Coronary artery (tissue), 2 donors: ENCODE measurements around the gene EML3.
"Not testable (repeated sequence)": the region's sequence is repeated elsewhere in the genome, so short reads cannot be mapped to it uniquely, and the experiment has no call there.

ENCODE experiments used
- DNase-seq: peaks from one replicate; pipeline ENCODE4 v3.0.0-alpha.2; 2017; ENCODE audit warnings: low spot score
- H3K27ac ChIP-seq, 2 donors: fragments of 200-600 bp; sonication (generic); one replicate each; pipeline ENCODE4 v1.5.1; 2016 to 2019
- H3K4me3 ChIP-seq: fragments of 200-600 bp; sonication (generic); 2 replicates; pipeline ENCODE4 v1.5.1; 2016; ENCODE audit warnings: mild to moderate bottlenecking, moderate library complexity
- CTCF ChIP-seq: fragments of 200-600 bp; sonication (generic); IDR thresholded peaks from one replicate; pipeline ENCODE4 v1.5.1; 2019; ENCODE audit warnings: antibody characterized with exemption

EML3 gene

GRCh38 chr11:62644220-62644619 lies 31.6 kb upstream of the EML3 start:
- no peak overlapping the region for H3K4me3 ChIP-seq
- no peak for DNase-seq
- no peak overlapping the region for H3K27ac ChIP-seq
- TF ChIP-seq CTCF: no peak

- no peak overlapping the region for H3K27ac ChIP-seq
- no peak for TF ChIP-seq CTCF
- no peak for DNase-seq
- H3K4me3 ChIP-seq: no peak overlapping the region
Observed at GRCh38 chr11:62632492-62632891, 19.9 kb upstream of the EML3 start.

- Histone ChIP-seq H3K27ac (no peak overlapping the region), H3K4me3 (no peak overlapping the region)
- no peak for DNase-seq
- no peak for TF ChIP-seq CTCF
Observed at GRCh38 chr11:62627713-62628112, 15.1 kb upstream of the EML3 start.

- Histone ChIP-seq H3K27ac (peak overlapping the region; percentile 55 to 90), H3K4me3 (peak overlapping the region; percentile 78)
- no peak for DNase-seq
- TF ChIP-seq CTCF: no peak
Observed at GRCh38 chr11:62622476-62623089, 10.0 kb upstream of the EML3 start.

- no peak for TF ChIP-seq CTCF
Observed at GRCh38 chr11:62621567-62622470, 9.2 kb upstream of the EML3 start, which contains the start of gene B3GAT3. Gene B3GAT3 (minus strand): TSS chr11:62621986. CDS start chr11:62621947, 39 bp downstream.

GRCh38 chr11:62621027-62621566 lies 8.5 kb upstream of the EML3 start:
- no peak for TF ChIP-seq CTCF
- H3K4me3 ChIP-seq: peak overlapping the region; percentile 78
- no peak for DNase-seq
- H3K27ac ChIP-seq: peak overlapping the region; percentile 55 to 90

More at GRCh38 chr11:62621567-62622470, 9.2 kb upstream of the EML3 start, which contains the start of gene B3GAT3:
- Histone ChIP-seq H3K27ac (peak within 1 kb of the TSS; percentile 55 to 90), H3K4me3 (peak within 1 kb of the TSS; percentile 78)
- DNase-seq: peak; percentile 100

- H3K27ac ChIP-seq, H3K4me3 ChIP-seq, DNase-seq: not testable (repeated sequence)
Observed at GRCh38 chr11:62616957-62617356, 4.4 kb upstream of the EML3 start.
